Gastrocnemius medialis (tissue), 4 donors: Measurements from ENCODE around the gene CDK14. TPM values are rescaled to one million over a fixed set of nuclear protein-coding genes. Genes with fewer than 3 reads are reported as not detected.

Source experiments
- ATAC-seq, 2 donors: fragments of 150-250 bp; one replicate each; pipeline ENCODE4 v1.9.1; 2016
- DNase-seq, 2 donors: peaks; one replicate each; pipeline ENCODE4 v3.0.0-alpha.2; 2019
- H3K27ac ChIP-seq, 4 donors: fragments of 200-600 bp; sonication (generic); 1 replicate in 1 of 4; 2 replicates in 3 of 4; pipeline ENCODE4 v1.5.1; 2016 to 2018; ENCODE audit warnings: mild to moderate bottlenecking in 2 of 4, moderate library complexity in 1 of 4
- H3K27me3 ChIP-seq, 3 donors: fragments of 200-600 bp; sonication (generic) in 2 of 3; 1 replicate in 1 of 3; 2 replicates in 2 of 3; pipeline versions ENCODE4 v1.5.1 to v1.6.0; 2016 to 2019; ENCODE audit warnings: mild to moderate bottlenecking in 1 of 3, moderate library complexity in 1 of 3
- H3K36me3 ChIP-seq, 2 donors: fragments of 200-600 bp; sonication (generic) in 1 of 2; one replicate each; pipeline ENCODE4 v1.5.1; 2017 to 2018
- H3K4me1 ChIP-seq, 2 donors: fragments of 200-600 bp; sonication (generic) in 1 of 2; one replicate each; pipeline ENCODE4 v1.5.1; 2016 to 2017; ENCODE audit warnings: mild to moderate bottlenecking in 2 of 2
- H3K4me3 ChIP-seq, 4 donors: fragments of 200-600 bp; sonication (generic) in 3 of 4; 1 replicate in 1 of 4; 2 replicates in 3 of 4; pipeline ENCODE4 v1.5.1; 2016 to 2019; ENCODE audit warnings: mild to moderate bottlenecking in 2 of 4
- H3K9me3 ChIP-seq, 3 donors: fragments of 200-600 bp; sonication (generic) in 2 of 3; 1 replicate in 1 of 3; 2 replicates in 2 of 3; pipeline ENCODE4 v1.5.1; 2016 to 2019
- POLR2A ChIP-seq, 2 donors: fragments of 450-650 bp; IDR thresholded peaks; one replicate each; pipeline ENCODE4 v1.6.1; 2017; ENCODE audit warnings: antibody characterized with exemption in 2 of 2, mild to moderate bottlenecking in 2 of 2, moderate library complexity in 2 of 2
- in situ Hi-C, 4 donors: fragments of 200-750 bp; cut with MboI; loops; one replicate each; pipeline versions ENCODE4 v1.15.0 to v1.8.0; 2017; ENCODE audit warnings: low sequenced_read_pairs in 4 of 4
- intact Hi-C: fragments of 100-400 bp; cut with DNase I; formaldehyde crosslinking; loops from one replicate; pipeline ENCODE4 v1.15.1; 2023; ENCODE audit warnings: low total_unique reads
- total RNA-seq, 4 donors: library from RNA; depleted of rRNA; stranded (reverse); fragments of >200 nt; gene quantifications; one replicate each; pipeline versions ENCODE4 v1.1.0 to v1.2.3, GENCODE V29; 2016
- TF ChIP-seq, protein P1 (sequence below), 5 experiments: fragments of 450-650 bp in 3 of 5; fragments of 200-600 bp in 2 of 5; sonication (generic) in 2 of 5; IDR thresholded peaks in 4 of 5; conservative IDR thresholded peaks in 1 of 5; 1 replicate in 4 of 5; 2 replicates in 1 of 5; pipeline ENCODE4 v1.5.1; 2016 to 2019; ENCODE audit warnings: antibody characterized with exemption in 5 of 5, mild to moderate bottlenecking in 3 of 5, moderate library complexity in 3 of 5

The CDK14 gene
- total RNA-seq, 4 donors from 2014 or later = 3.9 to 8.6 (median 7.3) TPM

DNA sequence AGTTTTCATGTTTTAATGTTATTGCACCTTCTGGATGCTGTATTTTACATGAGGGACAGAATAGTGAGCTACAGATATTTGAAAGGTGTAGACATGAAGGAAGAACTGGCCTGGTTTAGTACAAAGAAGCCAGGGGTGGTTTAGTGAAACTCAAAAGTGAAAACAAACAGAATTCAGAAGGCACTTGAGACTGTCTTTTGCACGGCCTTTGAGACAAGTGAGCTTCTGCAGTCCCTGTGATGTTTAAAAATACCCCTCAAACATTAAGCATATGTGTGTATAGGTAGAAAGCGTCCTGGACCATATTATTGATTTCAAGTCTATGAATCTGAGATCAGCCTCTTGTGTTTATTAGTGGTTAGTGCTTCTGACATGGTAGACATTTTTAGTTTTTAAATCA, 118.9 kb downstream of the CDK14 start:
- ATAC-seq = no peak
- peaks cover 3 to 9% of the 10 kb centered on the region in 2 donors for H3K4me1 ChIP-seq
- in situ Hi-C loops = no loop called here

DNA sequence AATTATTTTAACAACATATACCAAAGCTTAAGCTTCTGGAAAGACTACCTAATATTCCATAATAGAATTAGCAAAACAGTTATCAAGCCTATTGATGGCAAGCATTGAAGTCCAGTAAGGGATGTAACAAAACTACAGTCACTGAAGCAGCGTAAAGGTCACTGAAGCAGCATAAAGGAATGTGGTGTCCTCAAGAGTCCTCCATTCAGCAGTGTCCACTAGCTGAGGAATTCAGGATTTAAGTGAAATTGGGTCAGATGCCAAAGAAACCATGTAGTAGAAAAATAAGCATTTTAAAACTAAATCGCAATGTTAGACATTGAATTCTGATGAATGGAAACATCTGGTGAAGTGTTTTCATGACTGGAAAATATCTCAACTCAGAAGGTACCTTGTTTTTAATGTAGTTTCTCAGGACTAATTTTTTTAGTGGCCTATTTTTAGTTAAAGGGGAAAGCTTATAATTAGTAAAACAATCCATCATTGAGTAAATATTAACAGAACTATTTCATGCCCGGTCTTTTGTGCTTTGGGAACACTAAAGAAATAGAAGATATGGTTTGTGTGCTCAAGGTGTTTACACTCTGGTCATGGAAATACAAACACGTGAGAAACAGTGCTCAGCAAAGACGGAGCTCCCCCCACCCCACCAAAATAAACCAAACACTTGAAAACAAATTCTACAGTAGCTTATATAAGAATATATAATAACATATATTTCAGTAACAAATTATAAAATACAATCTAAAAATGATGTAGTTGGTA, 121.4 kb downstream of the CDK14 start:
- TF ChIP-seq, protein P1, sequence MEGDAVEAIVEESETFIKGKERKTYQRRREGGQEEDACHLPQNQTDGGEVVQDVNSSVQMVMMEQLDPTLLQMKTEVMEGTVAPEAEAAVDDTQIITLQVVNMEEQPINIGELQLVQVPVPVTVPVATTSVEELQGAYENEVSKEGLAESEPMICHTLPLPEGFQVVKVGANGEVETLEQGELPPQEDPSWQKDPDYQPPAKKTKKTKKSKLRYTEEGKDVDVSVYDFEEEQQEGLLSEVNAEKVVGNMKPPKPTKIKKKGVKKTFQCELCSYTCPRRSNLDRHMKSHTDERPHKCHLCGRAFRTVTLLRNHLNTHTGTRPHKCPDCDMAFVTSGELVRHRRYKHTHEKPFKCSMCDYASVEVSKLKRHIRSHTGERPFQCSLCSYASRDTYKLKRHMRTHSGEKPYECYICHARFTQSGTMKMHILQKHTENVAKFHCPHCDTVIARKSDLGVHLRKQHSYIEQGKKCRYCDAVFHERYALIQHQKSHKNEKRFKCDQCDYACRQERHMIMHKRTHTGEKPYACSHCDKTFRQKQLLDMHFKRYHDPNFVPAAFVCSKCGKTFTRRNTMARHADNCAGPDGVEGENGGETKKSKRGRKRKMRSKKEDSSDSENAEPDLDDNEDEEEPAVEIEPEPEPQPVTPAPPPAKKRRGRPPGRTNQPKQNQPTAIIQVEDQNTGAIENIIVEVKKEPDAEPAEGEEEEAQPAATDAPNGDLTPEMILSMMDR (IDR thresholded peaks at IDR 0.05 in 4 of 5, conservative IDR thresholded peaks at IDR 0.05 in 1 of 5) = no peak
- TF ChIP-seq POLR2A (IDR thresholded peaks at IDR 0.05) = no peak
- Histone ChIP-seq H3K4me1 (peaks cover 3 to 9% of the 10 kb centered on the region in 2 donors), H3K27ac (no peak overlapping the region), H3K27me3 (no peaks in the 10 kb centered on the region), H3K36me3 (no peaks in the 10 kb centered on the region), H3K4me3 (no peak overlapping the region), H3K9me3 (no peaks in the 10 kb centered on the region)
- ATAC-seq (no peak), DNase-seq (no peak)
- in situ Hi-C loops = no loop called here
- intact Hi-C loops = loop anchor here (10.0 kb wide), 1 partner anchor 317 kb away; no protein-coding TSS in a partner anchor

More for the DNA sequence above, 118.9 kb downstream of the CDK14 start:
- no peak overlapping the region for H3K27ac ChIP-seq
- TF ChIP-seq, protein P1 (IDR thresholded peaks at IDR 0.05 in 4 of 5, conservative IDR thresholded peaks at IDR 0.05 in 1 of 5) = no peak
- no peak for TF ChIP-seq POLR2A (IDR thresholded peaks at IDR 0.05)
- H3K36me3 ChIP-seq = no peaks in the 10 kb centered on the region
- H3K9me3 ChIP-seq = no peaks in the 10 kb centered on the region
- no peak overlapping the region for H3K4me3 ChIP-seq
- H3K27me3 ChIP-seq = no peaks in the 10 kb centered on the region
- DNase-seq = no peak
- intact Hi-C loops = loop anchor here (10.0 kb wide), 1 partner anchor 320 kb away; no protein-coding TSS in a partner anchor

DNA sequence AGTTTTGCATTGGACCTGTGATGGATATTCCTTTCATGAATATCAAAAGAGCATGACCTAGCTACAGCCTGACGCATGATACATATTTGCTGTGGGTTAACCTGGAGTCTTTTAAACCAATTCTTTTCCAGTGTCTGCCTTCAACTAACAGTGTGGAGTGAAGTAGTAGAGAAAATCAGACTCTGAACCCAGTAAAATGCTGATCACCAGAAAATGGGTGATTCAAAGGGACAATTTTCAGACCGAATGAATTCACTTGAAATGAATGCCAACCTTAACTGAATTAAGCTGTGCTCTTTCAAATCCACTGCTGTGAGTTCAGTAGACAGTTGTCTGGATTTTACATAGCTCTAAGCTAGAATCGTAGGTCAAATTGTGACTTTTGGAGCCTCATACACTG, 123.0 kb downstream of the CDK14 start:
- Histone ChIP-seq H3K36me3 (no peaks in the 10 kb centered on the region), H3K27ac (no peak overlapping the region), H3K27me3 (no peaks in the 10 kb centered on the region), H3K4me1 (peaks cover 3 to 9% of the 10 kb centered on the region in 2 donors), H3K4me3 (no peak overlapping the region), H3K9me3 (no peaks in the 10 kb centered on the region)
- DNase-seq = no peak
- TF ChIP-seq POLR2A (IDR thresholded peaks at IDR 0.05) = no peak
- TF ChIP-seq, protein P1 (IDR thresholded peaks at IDR 0.05 in 4 of 5, conservative IDR thresholded peaks at IDR 0.05 in 1 of 5) = no peak
- intact Hi-C loops (loop anchor here (10.0 kb wide), 1 partner anchor 316 kb away; no protein-coding TSS in a partner anchor), in situ Hi-C loops (no loop called here)
- no peak for ATAC-seq

GRCh38 chr7:90720984-90721760, 125.1 kb downstream of the CDK14 start:
- peaks cover 5 to 9% of the 10 kb centered on the region in 2 donors for H3K4me1 ChIP-seq
- no peaks in the 10 kb centered on the region for H3K27me3 ChIP-seq
- no peaks in the 10 kb centered on the region for H3K36me3 ChIP-seq
- H3K4me3 ChIP-seq = no peak overlapping the region
- peak; percentile 39 to 53 for ATAC-seq
- no peaks in the 10 kb centered on the region for H3K9me3 ChIP-seq
- intact Hi-C loops = no loop called here
- no peak overlapping the region for H3K27ac ChIP-seq
- TF ChIP-seq, protein P1 (IDR thresholded peaks at IDR 0.05 in 4 of 5, conservative IDR thresholded peaks at IDR 0.05 in 1 of 5) = no peak
- no peak for TF ChIP-seq POLR2A (IDR thresholded peaks at IDR 0.05)
- peak in 1 of 2 donors; percentile 40 for DNase-seq
- in situ Hi-C loops = no loop called here
